SU-DHL-6 (cell line): Measurements from ENCODE around the gene PPP6C.

ENCODE experiments used
- H2AFZ ChIP-seq: fragments of 200-600 bp; sonication (generic); 2 replicates; pipeline ENCODE4 v1.6.1; 2014; ENCODE audit warnings: low read depth, mild to moderate bottlenecking, moderate library complexity, mixed read lengths, antibody characterized with exemption, low read length; ENCODE audit not compliant: severe bottlenecking
- H3F3A ChIP-seq: fragments of 200-600 bp; shearing (Covaris generic); 2 replicates; pipeline ENCODE4 v1.6.0; 2016; ENCODE audit warnings: antibody characterized with exemption, mild to moderate bottlenecking; ENCODE audit not compliant: insufficient read depth
- H3K27ac ChIP-seq: fragments of 200-600 bp; sonication (generic); 2 replicates; pipeline ENCODE4 v1.5.1; 2016; ENCODE audit warnings: low read depth, mild to moderate bottlenecking, low read length, moderate library complexity, mixed read lengths
- H3K27me3 ChIP-seq: fragments of 200-600 bp; sonication (generic), shearing (Covaris generic); 2 replicates; pipeline ENCODE4 v1.6.0; 2014; ENCODE audit warnings: mild to moderate bottlenecking, low read length
- H3K36me3 ChIP-seq: fragments of 200-600 bp; sonication (generic); 2 replicates; pipeline ENCODE4 v1.6.1; 2014; ENCODE audit warnings: mild to moderate bottlenecking, low read length, mixed read lengths
- H3K4me2 ChIP-seq: fragments of 300-600, 200-600 bp; shearing (Covaris generic), sonication (generic); 2 replicates; pipeline ENCODE4 v1.6.0; 2014; ENCODE audit warnings: low read length, low read depth, mild to moderate bottlenecking; ENCODE audit not compliant: poor library complexity, severe bottlenecking
- H3K4me3 ChIP-seq: fragments of 200-600 bp; sonication (generic); 2 replicates; pipeline ENCODE4 v1.5.1; 2014; ENCODE audit warnings: antibody characterized with exemption, low read length, mild to moderate bottlenecking, mixed read lengths; ENCODE audit not compliant: insufficient read depth, poor library complexity, severe bottlenecking
- H3K79me2 ChIP-seq: fragments of 200-600 bp; sonication (generic); 2 replicates; pipeline ENCODE4 v1.6.1; 2014; ENCODE audit warnings: mild to moderate bottlenecking, low read length, moderate library complexity; ENCODE audit not compliant: insufficient read depth
- H3K9ac ChIP-seq: fragments of 200-600 bp; sonication (generic); 2 replicates; pipeline ENCODE4 v1.7.0; 2014; ENCODE audit warnings: mild to moderate bottlenecking, low read length
- H3K9me2 ChIP-seq: fragments of 200-600 bp; sonication (generic); replicated peaks from 2 replicates; pipeline ENCODE4 v1.6.1; 2014; ENCODE audit warnings: low read length; ENCODE audit not compliant: insufficient read depth
- H3K9me3 ChIP-seq: fragments of 200-600 bp; sonication (generic); 2 replicates; pipeline ENCODE4 v1.6.1; 2014; ENCODE audit warnings: low read length, mixed read lengths; ENCODE audit not compliant: insufficient read depth
- H4K20me1 ChIP-seq: fragments of 200-600 bp; sonication (generic); 2 replicates; pipeline ENCODE4 v1.6.1; 2014; ENCODE audit warnings: low read depth, mild to moderate bottlenecking, antibody characterized with exemption, low read length, moderate library complexity, mixed read lengths
- CTCF ChIP-seq: fragments of 200-600 bp; sonication (generic); IDR thresholded peaks from one replicate; pipeline ENCODE4 v1.5.1; 2017; ENCODE audit warnings: antibody characterized with exemption, mild to moderate bottlenecking, low read length, moderate library complexity; ENCODE audit not compliant: insufficient read depth, poor library complexity, severe bottlenecking
- EZH2phosphoT487 ChIP-seq: fragments of 200-600 bp; sonication (generic), shearing (Covaris generic); conservative IDR thresholded peaks from 2 replicates; pipeline ENCODE4 v1.6.1; 2018; ENCODE audit warnings: mild to moderate bottlenecking, antibody characterized with exemption, low read length, moderate library complexity, mixed read lengths

Gene PPP6C

DNA sequence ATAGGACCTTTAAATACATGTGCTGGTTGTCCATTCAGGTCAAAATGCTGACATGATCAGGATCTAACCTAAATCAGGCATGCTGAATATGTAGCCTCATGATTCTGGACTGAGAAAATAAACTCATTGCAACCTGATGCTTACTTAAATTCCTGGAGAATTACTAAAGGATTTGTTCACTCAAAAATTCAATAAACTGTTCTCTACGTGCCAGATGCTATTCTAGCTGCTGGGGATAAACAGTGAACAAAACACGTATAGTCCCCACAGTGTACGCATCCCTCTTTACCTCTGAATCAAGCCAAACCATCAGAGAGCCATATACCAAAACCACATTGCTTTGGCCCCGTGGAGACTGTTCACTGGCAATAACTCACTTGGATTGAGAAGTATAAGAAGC is 52.4 kb downstream of the PPP6C start:
- Histone ChIP-seq H3K4me3 (no peak overlapping the region), H3F3A (peaks cover 10% of the 10 kb centered on the region; the same call in 1 of the 2 replicates)

GRCh38 chr9:125134976-125135375 is 54.6 kb downstream of the PPP6C start:
- Histone ChIP-seq H3K79me2 (peaks cover 27% of the 10 kb centered on the region), H3K9ac (no peak overlapping the region)

More for the DNA sequence above, 52.4 kb downstream of the PPP6C start:
- peaks cover 15% of the 10 kb centered on the region for H3K79me2 ChIP-seq
- no peaks in the 10 kb centered on the region for H3K9me2 ChIP-seq
- H2AFZ ChIP-seq, result no peak overlapping the region
- H4K20me1 ChIP-seq, result no peaks in the 10 kb centered on the region
- no peak overlapping the region for H3K4me2 ChIP-seq
- TF ChIP-seq EZH2phosphoT487 (no peak), CTCF (no peak)
- no peak overlapping the region for H3K27ac ChIP-seq
- H3K9ac ChIP-seq, result no peak overlapping the region
- no peaks in the 10 kb centered on the region for H3K9me3 ChIP-seq
- 0 out of 2 replicates have a peak, but pooled peaks cover 2% of the 10 kb centered on the region for H3K36me3 ChIP-seq
- no peaks in the 10 kb centered on the region for H3K27me3 ChIP-seq

DNA sequence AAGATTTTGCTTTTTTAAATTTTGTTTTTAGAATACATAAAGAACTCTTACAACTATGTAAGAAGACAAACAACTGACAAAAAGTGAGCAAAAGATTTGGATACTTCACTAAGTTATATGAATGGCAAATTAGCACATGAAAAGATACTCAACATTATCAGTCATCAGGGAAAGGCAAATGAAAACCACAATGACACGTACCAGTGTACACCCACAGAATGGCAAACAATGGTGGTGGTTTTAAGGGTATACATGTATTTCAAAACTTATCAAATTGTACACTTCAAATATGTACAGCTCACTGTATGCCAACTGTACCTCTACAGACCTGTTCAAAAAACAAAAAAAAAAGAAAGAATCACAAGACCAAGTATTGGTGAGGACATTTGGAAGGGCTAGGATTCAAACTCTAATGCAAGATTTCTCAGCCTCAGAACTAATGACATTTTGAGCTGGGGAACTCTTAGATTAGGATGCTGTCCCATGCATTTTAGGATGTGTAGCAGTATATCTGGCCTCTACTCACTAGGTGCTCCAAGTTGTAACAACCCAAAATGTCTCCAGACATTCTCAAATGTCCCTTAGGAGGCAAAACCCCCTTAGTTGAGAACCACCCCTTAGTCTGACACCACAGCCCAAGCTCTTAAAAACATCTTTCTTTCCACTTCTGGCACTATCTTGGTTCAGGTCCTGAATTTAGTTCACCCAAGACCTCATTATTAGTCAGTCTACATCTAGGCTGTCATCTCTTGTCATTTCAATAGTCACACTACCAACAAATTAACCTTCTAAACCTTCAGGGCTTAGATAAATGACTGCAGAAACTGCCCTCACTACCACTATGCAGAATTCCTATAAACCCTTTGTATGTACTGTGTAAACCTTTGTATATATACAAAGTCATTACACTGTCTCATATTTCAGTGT is 55.9 kb downstream of the PPP6C start:
- no peak for TF ChIP-seq EZH2phosphoT487
- TF ChIP-seq CTCF, result no peak

More at GRCh38 chr9:125134976-125135375, 54.6 kb downstream of the PPP6C start:
- TF ChIP-seq CTCF (no peak), EZH2phosphoT487 (no peak)
- Histone ChIP-seq H3K9me2 (no peaks in the 10 kb centered on the region), H3K4me2 (no peak overlapping the region), H3F3A (no peaks in the 10 kb centered on the region), H3K36me3 (no peaks in the 10 kb centered on the region), H3K27me3 (no peaks in the 10 kb centered on the region), H3K27ac (no peak overlapping the region), H3K9me3 (no peaks in the 10 kb centered on the region), H2AFZ (no peak overlapping the region), H3K4me3 (no peak overlapping the region), H4K20me1 (no peaks in the 10 kb centered on the region)

More for the DNA sequence above, 55.9 kb downstream of the PPP6C start:
- Histone ChIP-seq H3K9me2 (no peaks in the 10 kb centered on the region), H3K4me3 (no peak overlapping the region), H3K36me3 (no peaks in the 10 kb centered on the region), H3K79me2 (peaks cover 28% of the 10 kb centered on the region), H3K9me3 (no peaks in the 10 kb centered on the region), H3K27ac (no peak overlapping the region), H2AFZ (no peak overlapping the region), H3F3A (no peaks in the 10 kb centered on the region), H4K20me1 (no peaks in the 10 kb centered on the region), H3K9ac (no peak overlapping the region), H3K27me3 (no peaks in the 10 kb centered on the region), H3K4me2 (no peak overlapping the region)
